Measurements from ENCODE around the gene MCF2L. TPM values are rescaled to one million over a fixed set of nuclear protein-coding genes. Genes with fewer than 3 reads are reported as not detected.
A peak's percentile ranks its signal among the peaks of the same experiment; 100 is the strongest.
"Not testable (repeated sequence)": the region's sequence is repeated elsewhere in the genome, so short reads cannot be mapped to it uniquely, and the experiment has no call there.

The MCF2L gene
- total and polyA plus RNA-seq, 12 donors: 29.6 to 99.8 (median 45.3) TPM

DNA sequence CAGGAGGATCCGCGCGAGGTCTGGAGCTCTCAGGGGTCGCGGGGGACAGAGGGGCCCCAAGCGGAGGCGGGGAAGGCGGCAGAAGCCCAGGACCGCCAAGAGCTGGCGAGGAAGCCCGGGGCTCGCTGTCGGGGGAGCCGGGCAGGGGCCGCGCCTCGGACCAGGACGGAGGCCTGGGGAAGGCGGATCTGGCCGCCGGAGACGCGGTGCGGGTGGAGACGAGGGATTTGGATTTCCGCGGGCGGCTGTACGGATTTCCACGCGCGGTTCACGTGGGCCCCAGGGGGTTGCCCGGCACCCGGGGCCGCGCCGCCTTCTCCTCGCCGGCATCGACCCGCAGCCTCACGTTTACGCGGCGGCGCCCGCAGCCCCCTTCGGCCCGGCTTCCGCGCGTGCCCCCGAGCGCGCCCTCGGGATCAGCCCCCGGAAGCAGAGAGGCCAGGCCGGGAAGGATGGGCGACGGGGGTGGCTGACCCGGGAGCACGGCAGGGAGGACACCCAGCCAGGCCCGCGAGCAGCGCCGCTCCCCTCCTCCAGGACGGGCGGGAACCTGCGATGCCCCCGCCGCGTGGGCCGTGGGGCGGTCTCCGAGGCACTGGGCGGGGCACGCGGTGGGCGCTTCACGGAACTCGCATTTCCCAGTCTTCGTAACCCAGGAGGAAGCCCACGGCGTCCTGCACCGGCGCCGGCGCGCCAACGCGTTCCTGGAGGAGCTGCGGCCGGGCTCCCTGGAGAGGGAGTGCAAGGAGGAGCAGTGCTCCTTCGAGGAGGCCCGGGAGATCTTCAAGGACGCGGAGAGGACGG is 141.2 kb downstream of the MCF2L start:
- no peak for DNase-seq
- Histone ChIP-seq H3K4me3 (peak overlapping the region; percentile 26 to 60 (median 50)), H3K4me1 (peaks cover 6 to 19% (median 12%) of the 10 kb centered on the region in 9 donors), H3K27ac (no peak overlapping the region), H3K9me3 (no peaks in the 10 kb centered on the region), H3K27me3 (peaks cover 17 to 25% (median 21%) of the 10 kb centered on the region in 7 donors), H3K36me3 (no peaks in the 10 kb centered on the region)
- TF ChIP-seq, protein P1, sequence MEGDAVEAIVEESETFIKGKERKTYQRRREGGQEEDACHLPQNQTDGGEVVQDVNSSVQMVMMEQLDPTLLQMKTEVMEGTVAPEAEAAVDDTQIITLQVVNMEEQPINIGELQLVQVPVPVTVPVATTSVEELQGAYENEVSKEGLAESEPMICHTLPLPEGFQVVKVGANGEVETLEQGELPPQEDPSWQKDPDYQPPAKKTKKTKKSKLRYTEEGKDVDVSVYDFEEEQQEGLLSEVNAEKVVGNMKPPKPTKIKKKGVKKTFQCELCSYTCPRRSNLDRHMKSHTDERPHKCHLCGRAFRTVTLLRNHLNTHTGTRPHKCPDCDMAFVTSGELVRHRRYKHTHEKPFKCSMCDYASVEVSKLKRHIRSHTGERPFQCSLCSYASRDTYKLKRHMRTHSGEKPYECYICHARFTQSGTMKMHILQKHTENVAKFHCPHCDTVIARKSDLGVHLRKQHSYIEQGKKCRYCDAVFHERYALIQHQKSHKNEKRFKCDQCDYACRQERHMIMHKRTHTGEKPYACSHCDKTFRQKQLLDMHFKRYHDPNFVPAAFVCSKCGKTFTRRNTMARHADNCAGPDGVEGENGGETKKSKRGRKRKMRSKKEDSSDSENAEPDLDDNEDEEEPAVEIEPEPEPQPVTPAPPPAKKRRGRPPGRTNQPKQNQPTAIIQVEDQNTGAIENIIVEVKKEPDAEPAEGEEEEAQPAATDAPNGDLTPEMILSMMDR (IDR thresholded peaks at IDR 0.05): no peak
- intact Hi-C loops (cut with DNase I): no loop called here
- peak; percentile 37 to 59 (median 48) for ATAC-seq
- 1 to 2% methylated on average over 92 to 99 of the region's 99 CpGs for WGBS, 2 donors

DNA sequence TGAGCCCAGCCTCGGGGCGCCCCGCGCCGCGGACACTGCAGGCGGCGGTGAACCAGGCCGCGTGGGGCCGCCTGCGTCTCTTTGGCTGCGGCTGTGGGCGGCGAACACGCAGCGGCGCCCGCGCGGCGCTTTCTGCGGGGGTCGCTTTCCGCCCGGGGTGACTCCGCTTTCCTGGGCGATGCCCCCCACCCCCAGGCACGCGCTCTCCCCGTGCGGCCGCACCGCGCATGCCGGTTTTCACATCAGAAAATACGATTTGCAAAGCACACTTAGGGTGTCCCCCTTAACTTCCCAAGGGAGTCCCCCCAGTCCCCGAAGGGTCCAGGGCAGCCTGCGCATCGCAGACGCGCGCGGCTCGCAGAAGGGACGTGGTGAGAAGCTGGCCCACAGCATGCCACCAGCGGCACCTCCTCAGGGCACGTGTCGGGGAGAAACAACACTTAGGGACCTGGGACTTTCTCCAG is 141.9 kb downstream of the MCF2L start:
- 20 to 21% methylated on average over 49 of the region's 49 CpGs for WGBS, 2 donors
- ATAC-seq (peak in 1 of 8 donors; percentile 39), DNase-seq (no peak)
- Histone ChIP-seq H3K27me3 (peaks cover 17 to 25% (median 21%) of the 10 kb centered on the region in 7 donors), H3K36me3 (no peaks in the 10 kb centered on the region), H3K4me3 (peak overlapping the region; percentile 26 to 60 (median 50)), H3K4me1 (peaks cover 6 to 19% (median 12%) of the 10 kb centered on the region in 9 donors), H3K27ac (no peak overlapping the region), H3K9me3 (no peaks in the 10 kb centered on the region)
- intact Hi-C loops (cut with DNase I): no loop called here
- TF ChIP-seq, protein P1 (IDR thresholded peaks at IDR 0.05): no peak

DNA sequence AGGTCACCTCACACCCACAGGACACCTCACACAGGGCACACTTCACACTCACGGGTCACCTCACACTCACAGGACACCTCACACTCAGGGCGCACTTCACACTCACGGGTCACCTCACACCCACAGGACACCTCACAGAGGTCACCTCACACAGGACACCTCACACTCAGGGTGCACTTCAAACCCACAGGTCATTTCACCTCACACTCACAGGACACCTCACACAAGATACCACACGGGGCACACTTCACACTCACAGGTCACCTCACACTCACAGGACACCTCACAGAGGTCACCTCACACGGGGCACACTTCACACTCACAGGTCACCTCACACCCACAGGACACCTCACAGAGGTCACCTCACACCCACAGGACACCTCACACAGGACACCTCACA is 142.8 kb downstream of the MCF2L start:
- intact Hi-C loops (cut with DNase I): not testable (repeated sequence)
- WGBS, 2 donors: 90 to 93% methylated on average over 5 of the region's 5 CpGs

DNA sequence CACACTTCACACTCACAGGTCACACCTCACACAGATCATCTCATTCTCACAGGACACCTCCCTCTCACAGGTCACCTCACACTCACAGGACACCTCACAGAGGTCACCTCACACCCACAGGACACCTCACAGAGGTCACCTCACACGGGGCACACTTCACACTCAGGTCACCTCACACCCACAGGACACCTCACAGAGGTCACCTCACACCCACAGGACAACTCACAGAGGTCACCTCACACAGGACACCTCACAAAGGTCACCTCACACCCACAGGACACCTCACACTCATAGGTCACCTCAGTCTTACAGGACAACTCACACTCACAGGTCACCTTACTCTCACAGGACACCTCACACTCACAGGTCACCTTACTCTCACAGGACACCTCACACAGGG is 143.5 kb downstream of the MCF2L start:
- H3K4me1 ChIP-seq: peaks cover 6 to 19% (median 12%) of the 10 kb centered on the region in 9 donors
- H3K36me3 ChIP-seq; H3K4me3 ChIP-seq; H3K9me3 ChIP-seq; DNase-seq; ATAC-seq; H3K27ac ChIP-seq; intact Hi-C loops (cut with DNase I): not testable (repeated sequence)
- WGBS, 2 donors: 81 to 85% methylated on average over 1 of the region's 1 CpG
- H3K27me3 ChIP-seq: peaks cover 17 to 22% (median 21%) of the 10 kb centered on the region in 7 donors

More for the DNA sequence above, 142.8 kb downstream of the MCF2L start:
- H3K9me3 ChIP-seq, DNase-seq, H3K4me3 ChIP-seq, H3K36me3 ChIP-seq, H3K27ac ChIP-seq, ATAC-seq: not testable (repeated sequence)
- Histone ChIP-seq H3K27me3 (peaks cover 17 to 23% (median 21%) of the 10 kb centered on the region in 7 donors), H3K4me1 (peaks cover 6 to 19% (median 12%) of the 10 kb centered on the region in 9 donors)

DNA sequence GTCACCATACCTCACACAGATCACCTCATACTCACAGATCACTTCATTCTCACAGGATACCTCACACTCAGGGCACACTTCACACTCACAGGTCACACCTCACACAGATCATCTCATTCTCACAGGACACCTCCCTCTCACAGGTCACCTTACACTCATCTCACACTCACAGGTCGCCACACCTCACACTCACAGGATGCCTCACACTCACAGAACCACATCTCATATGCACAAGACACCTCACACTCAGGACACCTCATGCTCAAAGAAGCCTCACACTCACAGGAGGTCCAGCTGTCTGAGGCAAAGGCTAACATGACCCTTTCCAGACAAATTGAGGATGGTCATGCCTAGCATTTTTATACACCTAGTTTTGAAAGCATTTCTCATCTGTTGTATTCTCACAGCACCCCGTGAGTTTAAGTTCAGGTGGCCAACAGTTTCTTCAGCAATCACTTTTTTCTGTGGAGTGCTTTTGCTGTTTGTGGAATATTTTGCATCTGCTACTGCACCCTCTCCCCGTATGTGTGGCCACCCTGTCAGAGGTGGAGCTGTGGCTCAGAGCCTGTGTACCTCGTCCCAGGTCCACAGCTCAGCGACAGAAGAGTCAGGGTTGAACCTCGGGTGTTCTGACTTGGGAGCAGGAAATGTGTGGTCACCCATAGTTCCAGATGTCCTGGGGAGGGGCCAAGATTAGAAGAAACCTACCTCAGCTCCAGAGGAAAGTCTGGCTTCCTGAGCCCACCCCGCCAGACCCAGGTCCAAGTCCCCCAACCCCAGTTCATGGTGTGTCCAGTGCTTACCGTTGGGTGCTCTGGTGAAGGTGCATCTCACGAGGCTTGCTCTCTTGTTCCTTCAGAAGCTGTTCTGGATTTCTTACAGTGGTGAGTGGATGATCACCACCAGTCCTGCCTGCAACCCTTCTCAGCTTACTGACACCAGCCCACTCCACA is 144.2 kb downstream of the MCF2L start:
- Histone ChIP-seq H3K27ac (no peak overlapping the region), H3K4me3 (no peak overlapping the region), H3K36me3 (no peaks in the 10 kb centered on the region), H3K9me3 (no peaks in the 10 kb centered on the region), H3K4me1 (peaks cover 6 to 19% (median 12%) of the 10 kb centered on the region in 9 donors), H3K27me3 (peaks cover 17 to 22% (median 21%) of the 10 kb centered on the region in 7 donors)
- intact Hi-C loops (cut with DNase I): no loop called here
- 74 to 78% methylated on average over 9 of the region's 9 CpGs for WGBS, 2 donors
- DNase-seq (no peak), ATAC-seq (no peak)
- TF ChIP-seq, protein P1 (IDR thresholded peaks at IDR 0.05): no peak
